Measurements from ENCODE around the gene EXT2.

DNA sequence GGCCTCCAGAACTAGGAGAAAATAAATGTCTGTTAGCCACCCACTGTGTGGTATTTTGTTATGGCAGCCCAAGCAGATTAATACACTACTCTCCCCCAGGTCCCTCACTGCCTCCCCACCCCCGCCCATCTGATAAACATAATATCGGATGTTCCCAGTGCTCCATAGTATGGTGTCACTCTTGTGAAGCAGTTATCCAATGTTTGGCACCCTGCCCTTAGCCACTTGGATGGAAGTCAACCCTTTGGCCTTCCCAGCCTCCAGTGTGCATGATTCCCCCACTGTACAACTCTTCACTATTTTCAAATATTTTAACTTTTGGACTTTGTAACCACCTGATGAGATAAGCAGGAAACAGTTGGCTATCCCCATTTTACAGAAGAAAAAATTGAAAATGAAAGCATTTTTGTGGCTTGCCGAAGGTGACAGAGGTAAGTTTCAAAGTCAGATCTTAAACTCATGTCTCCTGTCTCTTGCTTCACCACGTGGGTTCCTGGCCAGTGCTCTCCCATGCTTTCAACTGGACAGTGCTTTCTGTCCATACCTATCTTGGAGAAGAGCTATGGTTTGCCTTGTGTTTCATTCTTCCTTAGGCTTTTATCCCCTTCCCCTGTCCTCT is 161.3 kb downstream of the EXT2 start:
- TF ChIP-seq CTCF (IDR thresholded peaks at IDR 0.05): no peak
- no peak for TF ChIP-seq POLR2A (IDR thresholded peaks at IDR 0.05)
- no peak for TF ChIP-seq POLR2AphosphoS5 (IDR thresholded peaks at IDR 0.05)
